Effector CD4-positive, alpha-beta T cell (primary cell): ENCODE measurements around the gene DTNA.
"Not testable (repeated sequence)": the region's sequence is repeated elsewhere in the genome, so short reads cannot be mapped to it uniquely, and the experiment has no call there.

Experiments used
- DNase-seq: peaks from one replicate; pipeline ENCODE4 v3.0.0-alpha.2; 2020

The DTNA gene

GRCh38 chr18:34911081-34911480 lies 201.0 kb downstream of the DTNA start:
- no peak for DNase-seq

GRCh38 chr18:34911661-34912384 lies 201.7 kb downstream of the DTNA start:
- no peak for DNase-seq

GRCh38 chr18:34913837-34914661 lies 204.0 kb downstream of the DTNA start:
- DNase-seq: no peak

- DNase-seq: no peak
Observed at GRCh38 chr18:34915046-34915445, 204.9 kb downstream of the DTNA start.

GRCh38 chr18:34916539-34916938 lies 206.4 kb downstream of the DTNA start:
- DNase-seq: not testable (repeated sequence)

- DNase-seq: no peak
Observed at GRCh38 chr18:34918856-34919255, 208.8 kb downstream of the DTNA start.

- DNase-seq: no peak
Observed at GRCh38 chr18:34921226-34921625, 211.1 kb downstream of the DTNA start.

GRCh38 chr18:34921811-34922385 lies 211.8 kb downstream of the DTNA start:
- DNase-seq: no peak

GRCh38 chr18:34922594-34922993 lies 212.5 kb downstream of the DTNA start:
- not testable (repeated sequence) for DNase-seq

- no peak for DNase-seq
Observed at GRCh38 chr18:34923911-34924310, 213.8 kb downstream of the DTNA start.

- no peak for DNase-seq
Observed at GRCh38 chr18:34926683-34927082, 216.6 kb downstream of the DTNA start.

GRCh38 chr18:34928088-34928753 lies 218.1 kb downstream of the DTNA start:
- no peak for DNase-seq

GRCh38 chr18:34928754-34929335 lies 218.7 kb downstream of the DTNA start:
- DNase-seq: no peak

GRCh38 chr18:34929336-34929780 lies 219.3 kb downstream of the DTNA start:
- DNase-seq: no peak

GRCh38 chr18:34932363-34932762 lies 222.3 kb downstream of the DTNA start:
- no peak for DNase-seq

- DNase-seq: no peak
Observed at GRCh38 chr18:34932792-34933466, 222.8 kb downstream of the DTNA start.

GRCh38 chr18:34933909-34934661 lies 224.0 kb downstream of the DTNA start:
- no peak for DNase-seq

- DNase-seq: no peak
Observed at GRCh38 chr18:34936772-34937171, 226.7 kb downstream of the DTNA start.

- DNase-seq: no peak
Observed at GRCh38 chr18:34938090-34938489, 228.0 kb downstream of the DTNA start.
